ENCODE measurements around the gene FTCD. TPM values are rescaled to one million over a fixed set of nuclear protein-coding genes. Genes with fewer than 3 reads are reported as not detected.

FTCD gene
- total and polyA plus RNA-seq, 2 donors (not counting 3 experiments of a cell fraction or from before 2014, with no cell fraction given): 0.06 to 1.2 TPM

- Histone ChIP-seq H3K9me1 (replicated peaks; ENCODE audit: control insufficient read depth, extremely low read depth, insufficient read depth, low read length) (no peaks in the 10 kb centered on the region), H2AFZ (ENCODE audit: low read depth, low read length) (no peak overlapping the region), H3K27me3 (ENCODE audit: control insufficient read depth in 2 of 2, insufficient read depth in 2 of 2, low read length in 2 of 2) (peaks cover 21 to 23% of the 10 kb centered on the region in 2 experiments), H3K9ac (replicated peaks; ENCODE audit: extremely low read depth, insufficient read depth, low read length) (no peak overlapping the region), H3K36me3 (ENCODE audit: control insufficient read depth in 2 of 2, extremely low read depth in 1 of 2, insufficient read depth in 2 of 2, low read length in 2 of 2) (no peaks in the 10 kb centered on the region), H3K79me2 (ENCODE audit: control insufficient read depth, insufficient read depth, low read length) (no peaks in the 10 kb centered on the region), H3K4me3 (replicated peaks in 1 of 3; ENCODE audit: insufficient read depth in 1 of 3, low read depth in 1 of 3, low read length in 3 of 3) (no peak overlapping the region), H4K20me1 (replicated peaks; ENCODE audit: control insufficient read depth, extremely low read depth, insufficient read depth, low read length) (no peaks in the 10 kb centered on the region), H3K27ac (ENCODE audit: insufficient read depth, low read depth, low read length) (no peak overlapping the region), H3K4me2 (ENCODE audit: insufficient read depth, low read length) (no peak overlapping the region), H3K4me1 (ENCODE audit: control insufficient read depth, extremely low read depth, insufficient read depth, low read length) (no peaks in the 10 kb centered on the region), H3K9me3 (replicated peaks; ENCODE audit: control insufficient read depth, insufficient read depth, low read length) (no peaks in the 10 kb centered on the region)
- dilution Hi-C loops (cut with MboI; ENCODE audit: extremely low pct_ligation_motif_present, low sequenced_read_pairs) (no loop called here), intact Hi-C loops (cut with micrococcal nuclease) (loop anchor here (5.0 kb wide), 1 partner anchor 124 kb away; no protein-coding TSS in a partner anchor)
- CTCF ChIA-PET: no interaction called here
- BruUV-seq (replicated peaks): no TSS peak
- TF ChIP-seq GATA2 (IDR thresholded peaks at IDR 0.05; ENCODE audit: insufficient read depth, insufficient read length, low read depth, low read length) (no peak), CTCF (IDR thresholded peaks at IDR 0.05; ENCODE audit: extremely low read depth in 1 of 2, insufficient read depth in 1 of 2, low read depth in 1 of 2, low read length in 2 of 2) (no peak), MAX (IDR thresholded peaks at IDR 0.05; ENCODE audit: insufficient read depth, insufficient read length) (no peak), JUN (IDR thresholded peaks at IDR 0.05; ENCODE audit: borderline replicate concordance, insufficient read depth, insufficient read length, low read depth) (no peak), EZH2 (IDR thresholded peaks at IDR 0.05; ENCODE audit: borderline replicate concordance, low read depth, low read length, severe bottlenecking) (no peak), POLR2A (IDR thresholded peaks at IDR 0.05; ENCODE audit: low read depth, low read length) (no peak), POLR2AphosphoS5 (IDR thresholded peaks at IDR 0.05; ENCODE audit: insufficient read depth, low read depth, low read length) (no peak), FOS (IDR thresholded peaks at IDR 0.05; ENCODE audit: borderline replicate concordance, insufficient read depth, low read length) (no peak), MYC (IDR thresholded peaks at IDR 0.05; ENCODE audit: low read depth, low read length) (no peak)
- POLR2A ChIA-PET: no interaction called here
- no peak for FAIRE-seq
- DNase-seq (ENCODE audit: low read depth, low spot score): no peak
These were observed 59.4 kb downstream of the FTCD start for GRCh38 chr21:46095814-46096595.

Data from endothelial cell of umbilical vein (primary cell).